K562 (cell line): ENCODE measurements around the gene TFF3.

Source experiments
- POLR2AphosphoS5 ChIP-seq: IDR thresholded peaks from 2 replicates; pipeline ENCODE4 v1.6.1; 2011; ENCODE audit warnings: mild to moderate bottlenecking, low read depth, low read length, moderate library complexity; ENCODE audit not compliant: control insufficient read depth, insufficient read depth
- TOE1 ChIP-seq, 2 experiments: fragments of 450-650 bp in 1 of 2; sonication (generic) in 1 of 2; formaldehyde crosslinking in 1 of 2; IDR thresholded peaks; 2 replicates each; pipeline versions ENCODE4 v1.7.1 to v1.8.0; 2016 to 2022; ENCODE audit warnings: borderline replicate concordance in 2 of 2, mild to moderate bottlenecking in 2 of 2, antibody characterized with exemption in 1 of 2, inconsistent platforms in 1 of 2, low read depth in 1 of 2, missing genetic modification reagents in 1 of 2, moderate library complexity in 1 of 2

DNA sequence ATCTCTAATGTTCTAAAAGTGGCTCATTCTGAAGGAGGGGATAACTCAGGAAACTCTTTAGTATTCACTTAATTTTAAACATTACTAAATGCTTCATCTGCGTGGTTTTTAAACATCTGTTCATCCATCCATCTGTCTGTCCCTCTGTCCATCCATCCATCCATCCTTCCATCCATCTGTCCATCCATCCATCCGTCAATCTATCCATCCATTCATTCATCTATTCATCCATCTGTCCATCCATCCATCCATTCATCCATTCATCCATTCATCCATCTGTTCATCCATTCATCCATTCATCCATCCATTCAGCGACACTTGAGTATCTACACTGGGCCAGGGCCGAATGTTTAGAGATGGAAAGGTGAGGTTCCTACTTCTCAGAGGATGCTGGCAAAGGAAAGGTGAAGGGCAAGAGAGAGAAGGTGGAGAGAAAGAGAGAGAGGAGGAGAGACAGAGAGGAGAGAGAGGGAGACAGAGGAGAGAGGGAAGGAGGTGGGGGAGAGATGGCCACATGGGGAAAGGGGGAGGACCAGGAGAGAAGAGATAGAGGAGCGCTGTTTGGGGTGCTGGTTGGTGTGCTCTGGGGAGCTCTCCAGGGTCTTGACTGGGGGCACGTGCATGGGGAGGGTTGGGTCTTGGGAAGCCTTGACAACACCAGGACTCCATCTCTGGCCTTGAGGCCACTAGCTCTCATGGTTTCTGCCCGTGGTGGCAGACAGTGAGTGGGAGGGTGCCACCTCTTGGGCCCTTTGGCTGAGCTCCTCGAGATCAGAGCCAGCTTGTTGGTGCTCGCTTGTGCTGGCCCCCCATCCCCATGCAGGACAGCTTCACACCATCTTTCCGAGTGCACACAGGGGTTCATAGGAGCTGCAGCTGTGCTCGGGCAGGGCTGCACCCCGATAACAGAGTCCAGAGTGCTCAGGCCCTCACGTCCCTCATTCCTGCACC lies 50.7 kb downstream of the TFF3 start:
- no peak for TF ChIP-seq POLR2AphosphoS5
- TF ChIP-seq TOE1 (IDR thresholded peaks at IDR 0.05; ENCODE audit: borderline replicate concordance), result no peak
- no peak for TF ChIP-seq TOE1 (CRISPR knock-in tag; IDR thresholded peaks at IDR 0.05; ENCODE audit: borderline replicate concordance, low read depth)
